SIG-M5 treated with dmso at 0.1 percent for 504 hours (cell line): ENCODE results near the gene MEIS1.
A peak's percentile ranks its signal among the peaks of the same experiment; 100 is the strongest.
"Not testable (repeated sequence)": the region's sequence is repeated elsewhere in the genome, so short reads cannot be mapped to it uniquely, and the experiment has no call there.

Experiments used
- DNase-seq: peaks from one replicate; lab custom pipeline; 2025; ENCODE audit not compliant: unreplicated experiment; lab: John Stamatoyannopoulos, UW

MEIS1 gene

GRCh38 chr2:66466433-66466832 is 31.5 kb downstream of the MEIS1 start:
- DNase-seq = no peak

DNA sequence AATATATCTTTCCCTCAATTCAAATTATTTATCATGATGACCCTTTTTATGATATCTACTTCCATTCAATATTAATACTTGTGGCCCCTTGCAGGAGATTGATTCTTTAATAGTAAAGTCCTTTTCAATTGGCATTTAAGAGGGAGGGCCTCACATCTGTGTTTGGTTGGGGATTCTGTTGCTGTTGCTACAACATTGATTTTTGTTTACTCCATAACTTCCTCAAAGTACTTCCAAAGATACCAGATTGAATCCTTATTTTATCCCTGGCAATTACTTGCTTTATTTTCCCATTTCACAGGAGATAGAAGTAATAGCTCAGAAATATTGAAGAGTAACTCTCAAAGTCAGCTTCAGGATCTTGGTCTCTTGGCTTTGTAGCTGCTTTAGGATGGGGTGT is 32.8 kb downstream of the MEIS1 start:
- no peak for DNase-seq

DNA sequence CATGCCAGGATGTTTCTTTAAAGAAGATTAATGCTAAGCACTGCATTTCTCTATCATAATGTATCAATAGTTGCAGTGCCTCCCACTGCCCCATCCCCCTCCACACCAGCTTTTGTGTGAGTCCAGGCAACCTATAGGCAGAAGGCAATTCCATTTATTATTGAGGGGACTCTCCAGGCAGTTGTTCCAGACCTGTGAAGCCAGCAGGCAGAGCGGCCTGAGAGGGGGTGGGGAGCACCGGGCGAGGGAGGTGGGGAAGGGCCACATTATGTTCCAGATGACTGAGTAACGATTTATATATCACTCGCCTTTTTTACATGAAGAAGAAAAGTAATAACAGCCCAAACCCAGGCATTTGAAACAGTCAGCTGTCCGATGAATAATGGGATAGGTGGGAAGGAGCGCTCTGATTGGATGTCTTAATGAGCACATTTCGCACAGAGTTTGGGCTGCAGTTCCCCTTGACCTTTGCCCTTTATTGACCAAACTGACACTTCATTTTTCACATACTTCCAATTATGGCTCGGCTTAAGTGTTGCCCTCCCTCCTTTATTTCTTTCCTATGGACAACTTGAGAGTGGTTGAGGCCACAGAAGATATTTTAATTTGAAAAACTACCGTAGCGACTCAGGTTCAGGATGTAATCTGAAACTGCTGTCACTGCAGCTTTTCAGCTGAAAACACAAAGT is 34.4 kb downstream of the MEIS1 start:
- no peak for DNase-seq

DNA sequence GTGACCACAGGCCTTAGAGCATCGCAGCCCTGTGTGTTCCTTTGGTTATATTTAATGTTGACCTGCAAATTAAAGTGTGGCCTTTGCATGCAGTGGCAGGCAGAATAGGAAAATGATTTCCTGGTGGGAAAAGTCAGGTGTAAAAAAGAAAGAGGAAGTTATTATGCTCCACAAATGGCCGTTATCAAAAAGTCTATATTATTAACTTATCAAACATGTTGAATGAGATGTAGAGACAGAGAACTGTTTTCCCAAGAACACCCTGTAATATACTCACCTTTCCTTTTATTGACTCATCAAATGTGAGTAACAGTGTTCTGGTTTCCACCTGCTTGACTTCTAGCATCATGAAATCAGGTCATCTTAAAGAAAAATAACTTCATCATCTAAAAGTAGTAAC is 35.3 kb downstream of the MEIS1 start:
- no peak for DNase-seq

DNA sequence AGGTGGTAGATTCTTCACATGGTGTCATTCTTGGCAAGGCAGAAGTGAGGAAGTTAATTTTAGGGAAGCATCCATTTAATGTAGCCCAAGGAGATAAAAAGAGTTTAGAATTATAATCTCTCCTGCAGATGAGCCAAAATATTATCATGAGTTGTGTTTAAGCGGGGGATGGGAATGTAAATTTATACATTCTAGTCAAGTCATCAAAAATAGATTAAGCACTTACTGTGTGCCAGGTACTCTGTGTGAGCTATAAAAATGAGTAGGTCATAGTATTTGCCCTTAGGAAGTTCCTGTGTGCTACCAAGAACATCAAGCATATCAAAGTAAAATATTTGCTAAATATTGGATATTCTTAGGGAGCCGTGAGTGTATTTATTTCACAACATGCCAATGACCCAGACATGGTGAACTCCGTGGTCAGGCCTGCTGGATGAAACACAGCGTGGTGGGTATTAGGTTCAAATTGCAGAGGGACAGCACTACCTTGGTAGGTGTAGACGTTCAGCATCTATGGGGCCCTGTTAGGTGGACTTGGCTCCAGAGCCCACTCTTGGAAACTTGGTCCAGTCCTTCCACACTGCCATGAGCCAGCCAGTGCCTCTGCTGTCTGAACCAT is 37.4 kb downstream of the MEIS1 start:
- no peak for DNase-seq

- no peak for DNase-seq
Observed at GRCh38 chr2:66477135-66477842, 42.4 kb downstream of the MEIS1 start.

- no peak for DNase-seq
Observed at GRCh38 chr2:66478299-66478698, 43.4 kb downstream of the MEIS1 start.

DNA sequence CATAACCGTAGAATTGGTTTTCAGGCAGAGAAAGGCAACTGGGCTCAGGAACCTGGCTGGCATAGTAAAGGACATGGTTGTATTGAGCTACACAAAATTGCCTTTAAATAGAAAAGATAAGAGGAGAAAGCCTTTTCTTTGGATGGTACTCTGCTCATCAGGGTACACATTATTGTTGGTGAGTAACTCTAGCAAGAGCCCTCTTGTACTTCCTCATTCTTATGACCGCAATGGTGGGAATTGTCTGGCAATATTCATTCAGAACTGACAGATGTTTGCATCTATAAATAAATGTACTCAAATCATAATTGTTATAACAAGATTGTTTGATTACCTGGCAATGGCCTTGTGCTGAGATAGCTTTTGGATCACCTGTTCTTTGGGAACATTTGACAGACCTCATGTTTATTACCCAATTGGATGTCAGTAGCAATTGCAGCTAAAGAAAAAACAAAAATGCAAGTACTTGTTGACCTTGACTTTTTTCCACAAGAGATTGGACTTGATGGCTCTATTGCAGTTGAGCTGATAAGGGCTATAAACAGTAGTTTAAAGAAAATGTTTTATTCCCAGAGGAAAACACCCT is 43.9 kb downstream of the MEIS1 start:
- DNase-seq = no peak

- DNase-seq = peak; percentile 21
Observed at GRCh38 chr2:66481100-66481549, 46.2 kb downstream of the MEIS1 start.

DNA sequence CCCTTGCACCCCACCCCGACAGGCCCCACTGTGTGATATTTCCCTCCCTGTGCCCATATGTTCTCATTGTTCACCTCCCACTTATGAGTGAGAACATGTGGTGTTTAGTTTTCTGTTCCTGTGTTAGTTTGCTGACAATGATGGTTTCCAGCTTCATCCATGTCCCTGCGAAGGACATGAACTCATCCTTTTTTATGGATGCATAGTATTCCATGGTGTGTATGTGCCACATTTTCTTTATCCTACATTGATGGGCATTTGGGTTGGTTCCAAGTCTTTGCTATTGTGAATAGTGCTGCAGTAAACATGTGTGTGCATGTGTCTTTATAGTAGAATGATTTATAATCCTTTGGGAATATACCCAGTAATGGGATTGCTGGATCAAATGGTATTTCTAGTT is 50.3 kb downstream of the MEIS1 start:
- not testable (repeated sequence) for DNase-seq

DNA sequence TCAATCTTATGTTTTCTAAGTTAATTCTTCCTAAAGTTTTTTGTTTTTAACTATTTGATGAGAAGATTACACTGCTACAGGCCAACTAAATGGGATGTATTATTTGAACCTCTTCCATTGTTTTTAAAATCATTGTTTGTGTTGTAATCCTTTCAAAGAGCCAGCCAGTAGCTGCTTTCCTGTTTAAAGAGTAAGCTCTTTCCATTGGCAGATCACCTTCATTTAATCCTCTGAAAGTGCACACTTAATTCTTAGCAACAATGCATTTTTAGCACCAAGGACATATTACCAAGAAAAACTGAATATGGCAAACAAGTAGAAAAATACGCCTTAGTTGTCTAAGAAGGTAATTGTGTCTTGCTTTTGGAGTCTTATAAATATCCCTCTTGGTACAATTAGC is 54.0 kb downstream of the MEIS1 start:
- DNase-seq = no peak

DNA sequence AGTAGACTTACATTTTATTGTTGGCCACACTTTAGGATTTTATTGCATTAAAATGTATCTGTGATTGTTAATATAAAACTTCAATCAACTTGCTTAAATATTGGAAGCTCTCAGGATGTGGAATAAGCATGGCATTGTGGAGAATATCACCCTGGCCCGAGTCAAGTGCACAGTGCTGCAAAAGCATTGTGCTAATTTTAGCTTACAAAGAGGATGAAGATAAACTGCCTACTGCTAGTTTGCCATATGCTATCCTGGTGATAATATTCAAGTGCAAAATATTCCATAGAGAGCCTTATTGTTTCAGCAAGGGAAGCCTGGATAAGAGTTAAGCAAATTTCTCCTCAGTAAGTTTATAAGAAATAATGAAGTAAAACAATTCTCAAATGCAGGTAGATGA is 54.5 kb downstream of the MEIS1 start:
- no peak for DNase-seq

DNA sequence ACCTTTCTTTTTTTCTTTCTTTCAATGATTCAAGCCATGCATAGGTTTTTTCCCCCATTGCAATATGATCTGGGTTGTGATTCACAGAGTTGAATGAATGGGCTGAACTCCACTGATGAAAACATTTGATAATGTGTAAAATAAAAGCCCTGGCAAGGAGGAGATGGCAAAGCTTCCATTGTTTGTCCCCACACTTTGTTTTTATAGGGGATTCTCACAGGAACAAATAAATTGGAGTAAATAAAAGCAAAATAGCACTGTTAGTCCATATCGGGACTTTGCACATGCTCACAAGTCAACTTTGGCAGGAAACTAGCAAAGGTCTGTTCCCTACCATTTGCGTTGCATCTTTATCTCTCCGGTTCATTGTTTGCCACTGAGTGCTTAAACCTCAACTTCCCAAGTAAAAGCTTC is 55.7 kb downstream of the MEIS1 start:
- no peak for DNase-seq

- DNase-seq = no peak
Observed at GRCh38 chr2:66494708-66495107, 59.8 kb downstream of the MEIS1 start.

GRCh38 chr2:66495788-66496640 is 61.1 kb downstream of the MEIS1 start:
- peak; percentile 10 for DNase-seq

- DNase-seq = no peak
Observed at GRCh38 chr2:66496670-66497420, 61.9 kb downstream of the MEIS1 start.

DNA sequence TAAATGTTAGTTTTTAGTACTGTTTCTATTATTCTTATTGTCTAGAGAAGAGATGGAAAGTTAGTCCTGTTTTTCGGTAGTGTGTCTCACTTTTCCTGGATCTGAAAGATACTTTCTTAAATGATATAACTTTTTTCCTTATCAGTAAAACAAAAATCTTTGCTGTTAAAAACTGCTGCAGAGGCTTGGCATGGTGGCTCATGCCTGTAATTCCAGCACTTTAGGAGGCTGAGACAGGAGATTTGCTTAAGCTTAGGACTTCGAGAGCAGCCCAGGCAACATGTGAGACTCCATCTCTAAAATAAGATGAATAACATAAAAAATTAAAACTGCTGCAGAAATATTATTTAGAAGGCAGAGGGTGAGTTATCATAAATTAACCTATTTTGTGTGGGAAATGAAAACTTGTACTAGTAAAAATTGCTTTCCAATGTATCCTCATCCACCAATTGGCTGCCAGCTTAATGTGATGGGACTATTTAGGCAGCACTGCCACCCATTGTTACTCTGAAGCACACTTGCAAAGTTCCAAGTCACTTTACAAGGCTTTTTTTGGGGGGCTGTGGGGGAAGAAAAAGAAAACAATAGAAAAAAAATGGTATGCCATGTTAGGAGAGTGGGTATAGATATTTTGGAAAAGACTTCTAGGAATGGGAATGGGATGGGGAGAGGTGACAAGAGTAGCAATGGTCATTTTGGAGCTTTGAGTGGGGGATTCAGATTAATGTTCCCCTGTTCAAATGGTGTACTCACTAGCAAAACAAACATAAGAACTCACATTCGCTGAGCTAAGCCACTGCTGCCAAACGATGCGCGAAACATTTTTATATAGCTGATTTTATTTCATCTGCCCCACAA is 62.7 kb downstream of the MEIS1 start:
- DNase-seq = no peak

DNA sequence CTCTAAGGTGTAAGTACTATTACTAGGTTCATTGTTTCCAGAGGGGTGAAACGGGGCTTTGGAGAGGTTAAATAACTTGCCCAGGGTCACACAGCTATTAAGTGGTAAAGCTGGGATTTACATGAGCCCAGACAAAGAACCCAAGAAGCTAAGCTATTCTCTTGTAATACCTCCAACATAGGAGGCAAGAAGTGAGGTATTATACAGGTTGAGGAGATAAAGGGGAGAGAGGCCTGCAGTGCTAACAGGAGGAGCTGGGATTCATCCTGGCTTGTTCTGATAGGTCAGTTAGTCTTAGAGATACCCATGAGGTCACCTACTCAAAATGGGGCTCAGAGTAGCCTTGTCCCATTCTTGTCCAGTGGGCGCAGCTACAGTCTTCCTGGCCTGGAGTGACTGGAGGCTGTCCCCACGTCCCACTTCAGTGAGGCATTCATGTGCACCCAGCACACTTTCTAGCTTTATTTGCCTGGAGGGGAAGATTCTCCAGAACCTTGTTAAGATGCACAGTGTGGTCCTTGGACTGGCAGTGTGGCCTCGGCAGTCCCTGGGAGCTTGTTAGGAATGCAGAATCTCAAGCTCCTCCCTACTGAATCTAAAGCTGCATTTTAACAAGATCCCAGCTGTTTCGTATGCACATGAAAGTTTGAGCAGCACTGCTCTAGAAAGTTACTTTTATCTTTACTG is 63.5 kb downstream of the MEIS1 start:
- DNase-seq = no peak

- no peak for DNase-seq
Observed at GRCh38 chr2:66501267-66501666, 66.3 kb downstream of the MEIS1 start.
